B cell (primary cell): Measurements from ENCODE around the gene NELL2.

Experiments
- CTCF ChIP-seq: fragments of 200-600 bp; IDR thresholded peaks from one replicate; pipeline ENCODE4 v1.8.0; 2022; ENCODE audit warnings: antibody characterized with exemption, mild to moderate bottlenecking
- EZH2 ChIP-seq: IDR thresholded peaks from 2 replicates; pipeline ENCODE4 v1.6.1; 2012; ENCODE audit warnings: borderline replicate concordance, low read depth, mild to moderate bottlenecking, moderate library complexity, low read length; ENCODE audit not compliant: insufficient read depth, poor library complexity, severe bottlenecking

- TF ChIP-seq EZH2 (no peak), CTCF (no peak)
These were observed 332.1 kb downstream of the NELL2 start for GRCh38 chr12:44544018-44544417.
